GM21529 (cell line): Measurements from ENCODE around the gene RSPO4.

Experiments
- ATAC-seq: cut with Tn5 transposase; IDR thresholded peaks from one replicate; pipeline ENCODE4 v1.9.1; 2021; ENCODE audit not compliant: unreplicated experiment

The RSPO4 gene

GRCh38 chr20:944774-945410 is 57.2 kb downstream of the RSPO4 start:
- ATAC-seq, result no peak

GRCh38 chr20:944148-944547 is 58.0 kb downstream of the RSPO4 start:
- no peak for ATAC-seq

GRCh38 chr20:942611-943010 is 59.5 kb downstream of the RSPO4 start:
- ATAC-seq, result no peak

- no peak for ATAC-seq
These were observed 61.2 kb downstream of the RSPO4 start for GRCh38 chr20:940926-941325.

DNA sequence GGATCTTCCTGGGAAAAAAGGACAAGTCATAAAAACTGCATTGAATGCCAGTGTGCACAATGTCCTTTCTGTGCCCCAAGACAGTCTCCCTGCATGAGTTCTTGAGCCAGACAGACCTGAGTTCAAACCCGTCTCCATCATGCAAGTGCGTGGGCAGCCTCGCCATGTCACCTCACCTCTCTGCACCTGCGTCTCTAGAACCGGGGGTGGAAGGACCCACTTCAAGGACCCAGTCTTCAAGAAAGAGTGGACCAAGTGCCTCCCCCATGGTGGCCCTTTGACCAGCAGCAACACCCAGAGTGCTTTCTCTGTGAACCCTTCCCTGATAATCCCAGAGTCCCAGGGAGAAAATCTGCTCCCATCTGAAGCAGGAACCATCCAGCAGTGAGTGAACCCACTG is 62.5 kb downstream of the RSPO4 start:
- ATAC-seq, result no peak

- ATAC-seq, result no peak
These were observed 67.8 kb downstream of the RSPO4 start for GRCh38 chr20:934186-934840.

DNA sequence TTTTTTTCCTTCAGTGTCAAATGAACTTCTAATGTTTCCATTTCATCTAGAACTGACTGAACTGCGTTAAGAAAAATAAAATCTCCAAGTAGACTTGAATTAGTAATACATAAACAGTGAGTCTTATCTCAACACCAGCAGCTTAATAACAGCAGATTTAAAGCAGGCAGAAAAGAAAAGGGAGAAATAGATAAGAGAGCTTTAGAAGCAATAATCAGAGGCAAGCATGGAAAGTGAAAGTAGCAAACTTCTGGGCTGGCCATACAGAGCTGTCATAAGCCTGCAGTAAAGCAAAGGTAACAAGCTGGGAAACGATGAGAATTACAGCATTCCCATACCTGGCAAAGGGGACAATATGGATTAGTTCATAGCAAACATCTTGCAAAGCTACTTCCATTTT is 69.1 kb downstream of the RSPO4 start:
- no peak for ATAC-seq

GRCh38 chr20:931401-931800 is 70.7 kb downstream of the RSPO4 start:
- no peak for ATAC-seq

GRCh38 chr20:926670-927069 is 75.4 kb downstream of the RSPO4 start:
- ATAC-seq, result no peak

DNA sequence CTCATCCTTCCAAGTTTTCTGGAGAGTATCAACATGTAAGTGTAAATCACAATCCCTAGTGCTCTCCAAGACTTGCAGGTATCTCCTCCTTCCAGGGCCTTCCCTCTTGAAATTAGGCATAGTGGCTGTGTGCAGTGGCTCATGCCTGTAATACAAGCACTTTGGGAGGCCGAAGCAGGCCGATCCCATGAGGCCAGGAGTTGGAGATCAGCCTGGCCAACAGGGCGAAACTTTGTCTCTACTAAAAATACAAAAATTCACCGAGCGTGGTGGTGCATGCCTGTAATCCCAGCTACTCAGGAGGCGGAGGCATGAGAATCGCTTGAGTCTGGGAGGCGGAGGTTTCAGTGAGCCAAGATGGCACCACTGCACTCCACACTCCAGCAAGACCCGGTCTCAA is 76.6 kb downstream of the RSPO4 start:
- ATAC-seq, result no peak

DNA sequence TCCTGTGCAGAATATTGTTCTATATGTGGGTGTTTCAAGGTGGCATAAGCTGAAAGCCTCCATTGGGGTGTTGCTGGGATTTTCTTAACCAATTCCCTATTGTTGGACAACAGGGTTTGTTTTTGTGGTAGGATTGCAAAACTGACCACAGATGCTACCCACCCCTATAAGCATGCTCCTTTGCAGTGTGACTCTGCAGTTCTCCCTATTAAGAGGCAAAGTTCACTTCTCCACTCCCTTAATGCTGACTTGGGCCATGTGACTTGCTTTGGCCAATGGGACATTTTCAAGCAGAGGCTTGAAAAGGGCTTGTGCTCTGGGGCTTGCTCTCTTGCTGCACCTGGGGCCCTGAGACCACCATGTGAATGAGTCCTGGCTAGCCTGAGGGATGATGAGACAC is 77.5 kb downstream of the RSPO4 start:
- no peak for ATAC-seq

DNA sequence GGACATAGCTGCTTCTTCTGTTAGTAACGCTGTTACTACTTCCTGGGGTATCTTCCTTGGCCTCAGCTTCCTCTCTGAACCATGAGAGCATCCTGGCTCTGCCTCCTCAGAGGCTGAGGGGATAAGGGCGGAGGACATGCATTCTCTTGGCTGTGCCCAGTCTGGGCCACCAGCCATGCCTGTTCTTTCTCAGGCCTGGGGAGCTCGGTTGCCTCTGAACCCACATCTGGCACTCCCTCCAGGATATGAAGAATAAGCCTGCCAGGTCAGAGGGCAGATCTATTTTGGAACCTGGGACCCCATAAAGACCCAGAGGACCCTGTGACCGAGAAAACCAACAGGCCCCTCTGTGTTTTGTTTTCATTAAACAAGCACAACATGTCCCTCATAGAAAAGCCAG is 79.3 kb downstream of the RSPO4 start:
- no peak for ATAC-seq

DNA sequence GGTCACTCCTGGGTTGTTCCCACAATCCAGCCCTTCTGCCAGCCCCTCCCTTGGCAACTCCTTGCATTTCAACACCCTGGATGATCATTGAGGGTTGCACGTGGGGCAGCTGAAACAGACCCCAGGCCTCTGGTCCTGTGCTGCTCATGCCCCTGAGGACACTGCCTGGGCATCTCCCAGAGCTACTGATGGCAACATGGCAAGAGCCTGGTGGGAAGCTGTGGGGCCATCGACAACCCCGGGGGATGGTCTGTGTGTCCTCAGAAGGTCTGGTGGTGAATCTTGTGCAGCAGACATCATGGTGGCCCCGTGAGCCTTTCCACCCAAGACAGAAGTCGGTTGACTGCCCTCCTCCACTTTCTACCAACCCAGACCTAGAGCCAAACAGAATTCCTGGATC is 81.0 kb downstream of the RSPO4 start:
- ATAC-seq, result no peak

DNA sequence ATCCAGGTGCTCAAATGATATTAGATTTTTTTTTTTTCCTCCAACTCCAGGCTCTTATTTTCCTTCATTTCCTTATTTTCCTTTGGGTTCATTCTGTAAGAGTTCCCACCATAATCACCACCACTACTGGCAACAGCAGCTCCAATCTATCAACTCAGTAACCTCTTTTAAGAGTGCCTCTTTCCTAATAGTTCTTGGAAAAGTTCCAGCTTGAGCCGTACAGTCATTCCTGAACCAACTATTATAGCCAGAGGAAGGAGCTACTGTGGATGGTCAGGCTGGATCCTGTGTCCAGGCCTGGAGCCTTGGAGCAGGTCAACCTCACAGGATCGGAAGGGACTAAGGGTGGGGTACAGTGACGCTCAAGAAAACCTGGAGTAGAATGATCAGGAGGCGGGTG is 81.8 kb downstream of the RSPO4 start:
- ATAC-seq, result no peak

- no peak for ATAC-seq
These were observed 82.6 kb downstream of the RSPO4 start for GRCh38 chr20:919491-919916.

DNA sequence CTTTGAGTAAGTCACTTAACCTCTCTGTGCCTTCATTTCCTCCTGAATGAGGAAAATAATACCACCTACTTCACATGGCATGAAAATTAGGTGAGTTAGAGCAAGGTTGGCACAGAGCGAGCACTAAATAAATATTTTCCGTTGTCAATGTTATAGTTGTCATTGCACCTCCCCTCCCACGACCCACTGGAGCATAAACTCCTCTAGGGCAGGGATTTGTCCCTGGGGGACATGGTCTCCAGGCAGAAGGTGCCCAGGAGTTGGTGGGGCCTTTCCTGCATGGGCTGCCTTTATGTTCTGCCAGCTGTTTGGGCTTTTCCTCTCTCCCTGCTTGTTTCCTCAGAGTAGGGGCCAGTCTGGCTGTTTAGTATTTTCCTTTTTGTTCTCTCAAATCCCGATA is 84.7 kb downstream of the RSPO4 start:
- ATAC-seq, result no peak

GRCh38 chr20:916825-917224 is 85.3 kb downstream of the RSPO4 start:
- ATAC-seq, result no peak

DNA sequence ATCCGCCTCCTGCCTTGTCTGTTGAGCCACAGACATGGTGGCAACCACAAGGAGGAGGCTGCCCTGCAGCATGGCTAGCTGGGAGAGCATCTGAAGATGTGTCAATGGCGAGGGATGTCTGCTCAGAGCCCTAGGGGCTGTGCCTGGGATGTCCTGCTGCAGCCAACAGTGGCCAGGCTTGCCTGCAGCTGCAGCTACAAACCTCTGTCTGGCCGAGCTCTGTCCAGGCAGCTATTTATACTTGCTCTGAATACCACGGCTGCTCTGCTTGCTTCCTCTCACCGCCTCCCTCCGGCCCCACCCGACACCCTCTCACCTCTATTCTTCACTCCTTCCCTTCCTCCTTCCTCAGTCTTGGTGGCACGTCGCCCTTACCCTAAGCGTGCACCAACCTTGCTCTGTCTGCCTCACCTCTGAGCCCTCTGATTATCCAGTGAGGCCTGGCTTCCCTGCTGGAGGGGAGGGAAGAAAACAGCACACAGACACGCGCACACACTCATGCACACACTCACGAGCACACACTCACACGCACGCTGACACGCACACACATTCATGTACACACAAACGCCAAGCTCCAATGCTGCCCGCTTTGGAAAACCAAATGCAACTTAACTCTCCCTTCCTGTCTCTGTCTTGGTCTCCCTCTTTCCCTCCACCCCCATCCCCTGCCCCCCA is 85.8 kb downstream of the RSPO4 start, which contains the start of gene ANGPT4:
Gene ANGPT4, minus strand, starts transcription at position 210 of the 675 bp plus-strand sequence. Its CDS starts 120 bp downstream, at position 90.
- no peak for ATAC-seq

GRCh38 chr20:914727-915498 is 87.2 kb downstream of the RSPO4 start:
- ATAC-seq, result no peak

DNA sequence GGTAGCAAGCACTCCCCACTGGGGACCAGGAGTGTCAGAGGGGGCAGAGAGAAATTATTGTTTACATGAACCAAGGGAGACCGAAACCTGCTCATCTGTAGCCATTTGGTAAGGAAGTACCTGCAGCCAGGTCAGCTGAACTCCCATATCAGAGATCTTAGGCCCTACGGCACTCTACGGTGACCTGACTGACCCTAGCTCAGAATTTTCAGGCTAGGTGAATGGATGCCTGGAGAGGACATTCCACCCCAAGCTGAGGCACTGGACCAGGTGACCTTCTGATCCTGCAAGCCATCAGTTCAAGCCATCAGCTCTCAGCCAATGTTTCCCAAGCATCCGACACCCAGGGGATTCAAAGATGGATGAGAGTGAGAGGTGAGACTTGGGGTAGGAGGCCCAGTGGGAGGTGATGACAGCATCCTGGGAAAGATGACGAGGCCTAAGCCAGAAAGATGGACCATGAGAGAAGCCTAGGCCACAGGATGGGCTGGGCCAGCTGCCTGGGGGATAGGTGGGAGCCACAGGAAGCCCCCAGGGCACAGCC is 88.7 kb downstream of the RSPO4 start:
- no peak for ATAC-seq

DNA sequence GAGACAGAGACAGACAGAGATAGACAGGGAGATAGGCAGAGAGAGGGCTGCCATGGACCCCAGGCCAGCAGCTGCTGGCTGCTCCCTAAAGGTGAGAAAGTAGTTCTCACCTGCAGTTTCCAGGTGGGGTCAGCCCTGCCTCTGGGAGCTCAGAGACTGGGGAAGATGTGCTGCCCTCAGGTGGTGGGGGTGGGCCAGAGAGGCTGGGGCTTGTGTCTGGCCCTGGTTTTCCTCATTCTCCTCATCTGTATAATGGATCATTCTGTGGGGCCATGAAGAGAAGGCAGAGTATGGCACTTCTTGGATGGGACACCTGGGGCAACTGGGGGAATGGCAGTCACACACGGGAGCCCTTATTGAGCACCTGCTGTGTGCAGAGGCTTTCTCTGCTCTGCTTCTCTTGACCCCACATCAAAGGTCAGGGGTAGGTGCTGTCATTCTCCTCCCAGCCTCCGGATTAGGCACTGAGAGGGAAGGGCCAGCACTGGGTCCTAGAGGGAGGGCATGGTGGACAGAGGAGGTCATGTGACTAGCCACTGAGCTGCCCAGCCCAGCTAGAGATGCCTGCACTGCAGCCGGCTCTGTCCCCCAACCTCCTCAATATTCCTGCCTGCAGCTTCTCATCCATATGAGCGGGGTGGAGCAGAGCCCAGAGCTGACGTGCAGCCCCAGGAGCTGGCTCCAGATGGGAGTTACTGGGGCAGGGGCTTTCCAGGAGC is 90.1 kb downstream of the RSPO4 start:
- ATAC-seq, result no peak
